ENCODE measurements around the gene FEZ2.

The FEZ2 gene

GRCh38 chr2:36597532-36598377 lies at the start of gene FEZ2:
TSS of gene FEZ2 (minus strand) at chr2:36598168. CDS start at chr2:36598142, 26 bp downstream.
- DNase-seq (ENCODE audit: insufficient read length, low spot score) (peak; percentile 85), FAIRE-seq (no peak)
- TF ChIP-seq POLR2A (IDR thresholded peaks at IDR 0.05; ENCODE audit: low read depth, low read length) = peak; percentile 41

- FAIRE-seq = no peak
Observed at GRCh38 chr2:36634981-36635597, 37.1 kb upstream of the FEZ2 start.

GRCh38 chr2:36633470-36634092 lies 35.6 kb upstream of the FEZ2 start:
- FAIRE-seq = no peak
- TF ChIP-seq POLR2A (IDR thresholded peaks at IDR 0.05; ENCODE audit: low read depth, low read length) = no peak
- no peak for DNase-seq (ENCODE audit: insufficient read length, low spot score)

More at GRCh38 chr2:36634981-36635597, 37.1 kb upstream of the FEZ2 start:
- no peak for DNase-seq (ENCODE audit: insufficient read length, low spot score)
- no peak for TF ChIP-seq POLR2A (IDR thresholded peaks at IDR 0.05; ENCODE audit: low read depth, low read length)

- FAIRE-seq = no peak
- no peak for DNase-seq (ENCODE audit: insufficient read length, low spot score)
- TF ChIP-seq POLR2A (IDR thresholded peaks at IDR 0.05; ENCODE audit: low read depth, low read length) = no peak
Observed at GRCh38 chr2:36626756-36627155, 28.8 kb upstream of the FEZ2 start.

GRCh38 chr2:36626071-36626470 lies 28.1 kb upstream of the FEZ2 start:
- DNase-seq (ENCODE audit: insufficient read length, low spot score) (no peak), FAIRE-seq (no peak)
- no peak for TF ChIP-seq POLR2A (IDR thresholded peaks at IDR 0.05; ENCODE audit: low read depth, low read length)

- TF ChIP-seq POLR2A (IDR thresholded peaks at IDR 0.05; ENCODE audit: low read depth, low read length) = no peak
- DNase-seq (ENCODE audit: insufficient read length, low spot score) (no peak), FAIRE-seq (no peak)
Observed at GRCh38 chr2:36625304-36625703, 27.3 kb upstream of the FEZ2 start.

GRCh38 chr2:36620321-36620720 lies 22.4 kb upstream of the FEZ2 start:
- no peak for FAIRE-seq
- no peak for TF ChIP-seq POLR2A (IDR thresholded peaks at IDR 0.05; ENCODE audit: low read depth, low read length)

GRCh38 chr2:36618381-36618780 lies 20.4 kb upstream of the FEZ2 start:
- FAIRE-seq = peak; percentile 99
- TF ChIP-seq POLR2A (IDR thresholded peaks at IDR 0.05; ENCODE audit: low read depth, low read length) = no peak

More at GRCh38 chr2:36620321-36620720, 22.4 kb upstream of the FEZ2 start:
- no peak for DNase-seq (ENCODE audit: insufficient read length, low spot score)

GRCh38 chr2:36616947-36617346 lies 19.0 kb upstream of the FEZ2 start:
- TF ChIP-seq POLR2A (IDR thresholded peaks at IDR 0.05; ENCODE audit: low read depth, low read length) = no peak
- no peak for FAIRE-seq
- no peak for DNase-seq (ENCODE audit: insufficient read length, low spot score)

More at GRCh38 chr2:36618381-36618780, 20.4 kb upstream of the FEZ2 start:
- DNase-seq (ENCODE audit: insufficient read length, low spot score) = peak; percentile 57

- FAIRE-seq (no peak), DNase-seq (ENCODE audit: insufficient read length, low spot score) (no peak)
- no peak for TF ChIP-seq POLR2A (IDR thresholded peaks at IDR 0.05; ENCODE audit: low read depth, low read length)
Observed at GRCh38 chr2:36615222-36615621, 17.3 kb upstream of the FEZ2 start.

GRCh38 chr2:36613801-36614200 lies 15.8 kb upstream of the FEZ2 start:
- FAIRE-seq (no peak), DNase-seq (ENCODE audit: insufficient read length, low spot score) (no peak)
- no peak for TF ChIP-seq POLR2A (IDR thresholded peaks at IDR 0.05; ENCODE audit: low read depth, low read length)

- DNase-seq (ENCODE audit: insufficient read length, low spot score) = no peak
- no peak for FAIRE-seq
- no peak for TF ChIP-seq POLR2A (IDR thresholded peaks at IDR 0.05; ENCODE audit: low read depth, low read length)
Observed at GRCh38 chr2:36611316-36611990, 13.5 kb upstream of the FEZ2 start.

- DNase-seq (ENCODE audit: insufficient read length, low spot score) (no peak), FAIRE-seq (no peak)
Observed at GRCh38 chr2:36609507-36609906, 11.5 kb upstream of the FEZ2 start.

GRCh38 chr2:36607947-36608346 lies 10.0 kb upstream of the FEZ2 start:
- TF ChIP-seq POLR2A (IDR thresholded peaks at IDR 0.05; ENCODE audit: low read depth, low read length) = no peak
- no peak for DNase-seq (ENCODE audit: insufficient read length, low spot score)
- no peak for FAIRE-seq

More at GRCh38 chr2:36609507-36609906, 11.5 kb upstream of the FEZ2 start:
- no peak for TF ChIP-seq POLR2A (IDR thresholded peaks at IDR 0.05; ENCODE audit: low read depth, low read length)

Data from H54 (cell line).